Nephron progenitor cell (in vitro differentiated cells): ENCODE data around the gene SLF2.

ENCODE experiments used
- DNase-seq: peaks from one replicate; pipeline ENCODE4 v3.0.0; 2021
- H3K27ac Mint-ChIP-seq: 2 replicates; pipeline ENCODE4 v1.8.0; 2021; ENCODE audit warnings: mild to moderate bottlenecking, moderate library complexity, mixed read lengths
- H3K27me3 Mint-ChIP-seq: 2 replicates; pipeline ENCODE4 v1.8.0; 2021; ENCODE audit warnings: mild to moderate bottlenecking, low read depth, mixed read lengths; ENCODE audit not compliant: poor library complexity
- H3K36me3 Mint-ChIP-seq: 2 replicates; pipeline ENCODE4 v1.8.0; 2021; ENCODE audit warnings: low read depth, mixed read lengths
- H3K4me1 Mint-ChIP-seq: 2 replicates; pipeline ENCODE4 v1.8.0; 2021; ENCODE audit warnings: mixed read lengths
- H3K4me3 Mint-ChIP-seq: 2 replicates; pipeline ENCODE4 v1.8.0; 2021; ENCODE audit warnings: mild to moderate bottlenecking, moderate library complexity, mixed read lengths
- H3K9me3 Mint-ChIP-seq: 2 replicates; pipeline ENCODE4 v1.8.0; 2021; ENCODE audit warnings: mild to moderate bottlenecking, moderate library complexity, mixed read lengths
- TF ChIP-seq, protein P1 (sequence below): fragments of 200-600 bp; sonication (generic); IDR thresholded peaks from 2 replicates; pipeline ENCODE4 v1.5.0; 2021; ENCODE audit warnings: antibody characterized with exemption

The SLF2 gene

GRCh38 chr10:100912605-100913469, at the start of gene SLF2:
TSS of gene SLF2 (plus strand) at chr10:100912963. CDS start at chr10:100913111, 148 bp downstream.
- Mint-ChIP-seq H3K27ac (peak within 1 kb of the TSS; percentile 95), H3K9me3 (no peaks in the 10 kb centered on the region), H3K4me3 (peak within 1 kb of the TSS; percentile 97), H3K27me3 (no peaks in the 10 kb centered on the region), H3K4me1 (peaks cover 83% of the 10 kb centered on the region), H3K36me3 (peaks cover 15% of the 10 kb centered on the region)
- peak; percentile 94 for DNase-seq
- TF ChIP-seq, protein P1, sequence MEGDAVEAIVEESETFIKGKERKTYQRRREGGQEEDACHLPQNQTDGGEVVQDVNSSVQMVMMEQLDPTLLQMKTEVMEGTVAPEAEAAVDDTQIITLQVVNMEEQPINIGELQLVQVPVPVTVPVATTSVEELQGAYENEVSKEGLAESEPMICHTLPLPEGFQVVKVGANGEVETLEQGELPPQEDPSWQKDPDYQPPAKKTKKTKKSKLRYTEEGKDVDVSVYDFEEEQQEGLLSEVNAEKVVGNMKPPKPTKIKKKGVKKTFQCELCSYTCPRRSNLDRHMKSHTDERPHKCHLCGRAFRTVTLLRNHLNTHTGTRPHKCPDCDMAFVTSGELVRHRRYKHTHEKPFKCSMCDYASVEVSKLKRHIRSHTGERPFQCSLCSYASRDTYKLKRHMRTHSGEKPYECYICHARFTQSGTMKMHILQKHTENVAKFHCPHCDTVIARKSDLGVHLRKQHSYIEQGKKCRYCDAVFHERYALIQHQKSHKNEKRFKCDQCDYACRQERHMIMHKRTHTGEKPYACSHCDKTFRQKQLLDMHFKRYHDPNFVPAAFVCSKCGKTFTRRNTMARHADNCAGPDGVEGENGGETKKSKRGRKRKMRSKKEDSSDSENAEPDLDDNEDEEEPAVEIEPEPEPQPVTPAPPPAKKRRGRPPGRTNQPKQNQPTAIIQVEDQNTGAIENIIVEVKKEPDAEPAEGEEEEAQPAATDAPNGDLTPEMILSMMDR, result no peak

GRCh38 chr10:100863433-100863832, 49.3 kb upstream of the SLF2 start:
- H3K27me3 Mint-ChIP-seq, result peaks cover 51% of the 10 kb centered on the region
- no peak overlapping the region for H3K27ac Mint-ChIP-seq
- DNase-seq, result no peak
- peaks cover 58% of the 10 kb centered on the region for H3K4me1 Mint-ChIP-seq
- no peaks in the 10 kb centered on the region for H3K9me3 Mint-ChIP-seq
- no peak overlapping the region for H3K4me3 Mint-ChIP-seq
- no peaks in the 10 kb centered on the region for H3K36me3 Mint-ChIP-seq
- TF ChIP-seq, protein P1, result no peak

DNA sequence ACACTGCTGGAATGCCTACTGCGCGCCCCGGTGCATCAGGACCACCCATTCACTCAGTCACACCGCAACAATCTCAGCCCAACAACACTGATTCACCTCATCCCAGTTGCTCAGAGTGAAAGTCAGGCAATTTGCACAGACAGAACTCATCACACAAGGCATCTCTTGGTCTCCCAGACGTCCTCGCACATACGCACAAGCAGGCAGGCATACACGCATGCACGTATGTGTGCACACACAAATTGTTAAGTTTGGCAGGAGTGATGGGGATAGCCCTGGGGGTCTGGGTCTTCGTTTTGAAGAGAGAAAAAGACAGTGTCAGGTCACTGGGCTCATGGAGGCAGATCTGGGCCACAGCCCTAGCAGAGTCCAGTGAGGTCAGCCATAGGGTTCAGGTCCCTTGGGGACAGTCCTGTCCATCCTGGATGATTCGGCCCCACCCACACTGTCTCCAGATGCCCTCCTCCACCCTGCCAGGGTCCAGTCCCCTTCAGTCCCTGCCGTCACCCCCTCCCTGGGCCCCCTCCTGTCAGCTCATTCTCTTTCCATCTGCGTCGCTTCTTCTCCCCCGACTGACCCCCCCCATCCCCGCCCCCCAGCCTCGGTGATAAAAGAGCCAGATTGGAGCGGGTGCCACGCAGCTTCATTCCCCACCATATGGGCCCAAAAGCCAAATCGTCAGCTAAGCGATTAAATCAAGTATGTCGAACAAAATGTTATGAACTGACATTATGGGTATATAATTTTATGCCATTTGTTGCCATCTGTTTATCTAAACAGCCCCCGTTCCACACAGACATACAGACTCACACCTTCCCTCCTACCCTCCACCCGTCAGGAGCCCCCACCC, 48.5 kb upstream of the SLF2 start:
- Mint-ChIP-seq H3K9me3 (no peaks in the 10 kb centered on the region), H3K36me3 (no peaks in the 10 kb centered on the region), H3K27ac (no peak overlapping the region), H3K4me3 (peak overlapping the region; percentile 30), H3K27me3 (peaks cover 42% of the 10 kb centered on the region), H3K4me1 (peaks cover 60% of the 10 kb centered on the region)
- TF ChIP-seq, protein P1, result no peak
- DNase-seq, result no peak

- Mint-ChIP-seq H3K4me1 (peaks cover 66% of the 10 kb centered on the region), H3K36me3 (no peaks in the 10 kb centered on the region), H3K9me3 (no peaks in the 10 kb centered on the region), H3K4me3 (no peak overlapping the region), H3K27me3 (peaks cover 36% of the 10 kb centered on the region), H3K27ac (no peak overlapping the region)
- no peak for DNase-seq
- TF ChIP-seq, protein P1, result no peak
These were observed 47.8 kb upstream of the SLF2 start for GRCh38 chr10:100864978-100865377.

DNA sequence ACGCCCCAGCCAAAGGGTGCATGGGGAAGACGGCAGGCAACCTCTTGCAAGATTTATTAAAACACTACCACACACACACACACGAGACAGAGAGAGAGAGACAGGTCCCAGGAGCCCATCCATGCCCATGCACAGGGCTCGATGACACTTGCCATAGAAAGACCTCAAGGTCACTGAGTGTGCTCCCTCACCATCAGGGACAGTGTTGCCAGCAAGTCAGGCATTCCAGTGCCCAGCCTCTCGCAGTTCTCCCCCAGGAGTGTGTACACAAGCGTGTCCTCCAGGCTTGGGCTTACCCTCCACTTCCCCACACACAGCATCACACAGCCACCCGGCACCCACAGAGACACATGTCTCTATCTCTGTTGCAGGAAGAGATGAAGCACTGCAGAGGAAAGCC, 46.8 kb upstream of the SLF2 start:
- Mint-ChIP-seq H3K9me3 (no peaks in the 10 kb centered on the region), H3K4me3 (peak overlapping the region; percentile 68), H3K27me3 (peaks cover 30% of the 10 kb centered on the region), H3K27ac (peak overlapping the region; percentile 1), H3K36me3 (no peaks in the 10 kb centered on the region), H3K4me1 (peaks cover 76% of the 10 kb centered on the region)
- TF ChIP-seq, protein P1, result no peak
- no peak for DNase-seq
